OCI-LY3 (cell line): Measurements from ENCODE around the gene ATXN7L2.
A peak's percentile ranks its signal among the peaks of the same experiment; 100 is the strongest.

Experiments used
- H2AFZ ChIP-seq: fragments of 200-600, 300-600 bp; shearing (Covaris generic); 2 replicates; pipeline ENCODE4 v1.6.0; 2014; ENCODE audit warnings: antibody characterized with exemption, low read depth, low read length
- H3K27ac ChIP-seq: fragments of 200-600, 300-600 bp; sonication (generic); 2 replicates; pipeline ENCODE4 v1.5.1; 2014; ENCODE audit warnings: mild to moderate bottlenecking, low read length, moderate library complexity, mixed read lengths
- H3K27me3 ChIP-seq: fragments of 200-600, 300-600 bp; sonication (generic); 2 replicates; pipeline ENCODE4 v1.6.1; 2014; ENCODE audit warnings: low read depth, low read length, mixed read lengths
- H3K36me3 ChIP-seq: fragments of 200-600, 300-600 bp; sonication (generic); replicated peaks from 2 replicates; pipeline ENCODE3; 2014; ENCODE audit warnings: low read depth, low read length, mixed read lengths
- H3K4me1 ChIP-seq: fragments of 300-600, 200-600 bp; sonication (generic); 2 replicates; pipeline ENCODE4 v1.6.1; 2014; ENCODE audit warnings: low read length, mixed read lengths
- H3K4me2 ChIP-seq: fragments of 200-600, 300-600 bp; sonication (generic); 2 replicates; pipeline ENCODE4 v1.6.1; 2014; ENCODE audit warnings: low read length, mixed read lengths
- H3K4me3 ChIP-seq: fragments of 300-600, 200-600 bp; sonication (generic); 2 replicates; pipeline ENCODE4 v1.5.1; 2014; ENCODE audit warnings: antibody characterized with exemption, mild to moderate bottlenecking, low read length, moderate library complexity
- H3K79me2 ChIP-seq: fragments of 300-600, 200-600 bp; shearing (Covaris generic); 2 replicates; pipeline ENCODE4 v1.6.1; 2014; ENCODE audit warnings: mild to moderate bottlenecking, low read length, mixed read lengths
- H3K9ac ChIP-seq: fragments of 300-600, 200-600 bp; shearing (Covaris generic); 2 replicates; pipeline ENCODE4 v1.6.0; 2014; ENCODE audit warnings: mild to moderate bottlenecking, low read length, moderate library complexity
- H3K9me3 ChIP-seq: fragments of 200-600, 300-600 bp; shearing (Covaris generic); 2 replicates; pipeline ENCODE4 v1.6.1; 2014; ENCODE audit warnings: low read length, mixed read lengths; ENCODE audit not compliant: insufficient read depth
- H4K20me1 ChIP-seq: fragments of 200-600, 300-600 bp; sonication (generic); 2 replicates; pipeline ENCODE4 v1.6.1; 2016; ENCODE audit warnings: low read length, mixed read lengths; ENCODE audit not compliant: insufficient read depth
- EZH2phosphoT487 ChIP-seq: fragments of 200-600 bp; shearing (Covaris generic); IDR thresholded peaks from 2 replicates; pipeline ENCODE4 v1.6.1; 2018; ENCODE audit warnings: antibody characterized with exemption, mixed run types, low read depth
- TF ChIP-seq, protein P1 (sequence below): fragments of 200-600, 300-600 bp; sonication (generic); IDR thresholded peaks from 2 replicates; pipeline ENCODE4 v1.5.1; 2014; ENCODE audit warnings: antibody characterized with exemption, low read length, low read depth

ATXN7L2 gene

DNA sequence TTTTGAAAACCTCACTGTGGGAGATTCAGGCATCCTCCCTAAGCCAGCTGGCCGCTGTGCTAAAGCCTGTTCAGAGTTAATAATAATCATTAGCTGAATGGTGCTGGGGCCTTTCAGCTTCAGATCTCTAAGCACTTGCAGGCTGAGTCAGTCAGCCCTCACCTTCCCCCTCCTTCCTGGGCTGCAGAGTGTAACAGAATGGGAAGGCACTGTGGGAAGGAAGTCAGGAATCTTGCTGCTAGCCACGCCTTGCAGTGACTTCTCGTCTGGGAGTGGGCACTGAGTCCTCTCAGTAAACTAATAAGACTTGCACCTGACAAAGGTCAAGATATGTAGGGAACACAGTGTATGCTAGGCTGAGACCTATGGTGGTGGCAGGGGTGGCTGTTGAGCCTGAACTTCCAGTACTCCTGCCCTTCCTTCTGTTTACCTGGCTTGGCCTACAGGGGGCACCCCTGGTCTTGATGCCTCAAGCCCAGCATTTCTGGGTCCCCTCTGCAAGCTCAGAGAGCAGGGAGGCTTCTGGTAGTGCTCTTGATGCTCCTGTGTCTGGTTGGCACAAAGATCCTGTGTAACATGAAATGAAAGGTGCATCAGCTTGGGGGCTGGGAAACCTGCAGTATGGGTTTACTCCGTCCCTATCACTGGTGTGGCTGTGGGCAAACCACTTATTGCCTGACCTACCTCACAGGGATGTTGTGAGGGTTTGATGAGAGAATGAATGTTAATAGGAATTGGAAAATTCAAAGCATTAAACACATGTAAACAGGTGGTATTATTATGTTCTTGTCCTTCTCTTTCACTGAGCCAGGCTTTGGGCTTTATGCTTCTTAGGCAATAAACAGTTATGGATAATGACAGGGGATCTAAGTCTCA is 16.2 kb downstream of the ATXN7L2 start:
- Histone ChIP-seq H3K79me2 (peaks cover 7% of the 10 kb centered on the region; the same call in 1 of the 2 replicates), H3K4me1 (peaks cover 3% of the 10 kb centered on the region), H3K36me3 (peaks cover 8% of the 10 kb centered on the region), H3K4me3 (no peak overlapping the region), H3K27me3 (no peaks in the 10 kb centered on the region), H3K27ac (no peak overlapping the region), H3K9me3 (no peaks in the 10 kb centered on the region), H4K20me1 (no peaks in the 10 kb centered on the region), H2AFZ (no peak overlapping the region), H3K9ac (no peak overlapping the region), H3K4me2 (no peak overlapping the region)
- TF ChIP-seq EZH2phosphoT487 = no peak
- TF ChIP-seq, protein P1, sequence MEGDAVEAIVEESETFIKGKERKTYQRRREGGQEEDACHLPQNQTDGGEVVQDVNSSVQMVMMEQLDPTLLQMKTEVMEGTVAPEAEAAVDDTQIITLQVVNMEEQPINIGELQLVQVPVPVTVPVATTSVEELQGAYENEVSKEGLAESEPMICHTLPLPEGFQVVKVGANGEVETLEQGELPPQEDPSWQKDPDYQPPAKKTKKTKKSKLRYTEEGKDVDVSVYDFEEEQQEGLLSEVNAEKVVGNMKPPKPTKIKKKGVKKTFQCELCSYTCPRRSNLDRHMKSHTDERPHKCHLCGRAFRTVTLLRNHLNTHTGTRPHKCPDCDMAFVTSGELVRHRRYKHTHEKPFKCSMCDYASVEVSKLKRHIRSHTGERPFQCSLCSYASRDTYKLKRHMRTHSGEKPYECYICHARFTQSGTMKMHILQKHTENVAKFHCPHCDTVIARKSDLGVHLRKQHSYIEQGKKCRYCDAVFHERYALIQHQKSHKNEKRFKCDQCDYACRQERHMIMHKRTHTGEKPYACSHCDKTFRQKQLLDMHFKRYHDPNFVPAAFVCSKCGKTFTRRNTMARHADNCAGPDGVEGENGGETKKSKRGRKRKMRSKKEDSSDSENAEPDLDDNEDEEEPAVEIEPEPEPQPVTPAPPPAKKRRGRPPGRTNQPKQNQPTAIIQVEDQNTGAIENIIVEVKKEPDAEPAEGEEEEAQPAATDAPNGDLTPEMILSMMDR = peak; percentile 51

DNA sequence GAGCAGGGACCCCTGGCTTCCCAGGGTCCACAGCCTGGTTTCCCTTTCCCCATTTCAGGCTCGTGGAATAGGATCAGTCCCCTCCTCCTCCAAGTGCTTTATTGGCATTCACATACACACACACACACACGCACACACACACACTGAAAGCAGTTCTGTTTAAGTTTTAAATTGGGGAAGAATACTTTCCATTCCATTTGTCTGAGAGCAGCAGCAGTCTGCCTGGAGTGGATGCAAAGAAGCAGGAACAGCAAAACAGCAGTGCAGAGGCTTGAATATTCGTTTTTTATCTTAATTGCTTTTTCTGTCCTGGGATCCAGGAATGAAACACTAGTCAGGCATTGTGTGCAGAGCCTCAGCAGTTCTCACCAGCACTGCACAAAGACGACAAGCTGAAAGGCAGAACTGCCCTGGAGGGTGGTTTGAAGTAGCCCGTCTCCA is 17.3 kb downstream of the ATXN7L2 start:
- H3K4me2 ChIP-seq = no peak overlapping the region
- H3K4me3 ChIP-seq = no peak overlapping the region
- H4K20me1 ChIP-seq = no peaks in the 10 kb centered on the region
- H3K9ac ChIP-seq = no peak overlapping the region
- H3K27ac ChIP-seq = no peak overlapping the region
- H3K36me3 ChIP-seq = peaks cover 5% of the 10 kb centered on the region
- TF ChIP-seq, protein P1 = no peak
- no peak for TF ChIP-seq EZH2phosphoT487
- H2AFZ ChIP-seq = no peak overlapping the region
- H3K27me3 ChIP-seq = no peaks in the 10 kb centered on the region
- no peaks in the 10 kb centered on the region for H3K9me3 ChIP-seq
- H3K79me2 ChIP-seq = no peaks in the 10 kb centered on the region; the same call in 1 of the 2 replicates
- no peaks in the 10 kb centered on the region for H3K4me1 ChIP-seq

DNA sequence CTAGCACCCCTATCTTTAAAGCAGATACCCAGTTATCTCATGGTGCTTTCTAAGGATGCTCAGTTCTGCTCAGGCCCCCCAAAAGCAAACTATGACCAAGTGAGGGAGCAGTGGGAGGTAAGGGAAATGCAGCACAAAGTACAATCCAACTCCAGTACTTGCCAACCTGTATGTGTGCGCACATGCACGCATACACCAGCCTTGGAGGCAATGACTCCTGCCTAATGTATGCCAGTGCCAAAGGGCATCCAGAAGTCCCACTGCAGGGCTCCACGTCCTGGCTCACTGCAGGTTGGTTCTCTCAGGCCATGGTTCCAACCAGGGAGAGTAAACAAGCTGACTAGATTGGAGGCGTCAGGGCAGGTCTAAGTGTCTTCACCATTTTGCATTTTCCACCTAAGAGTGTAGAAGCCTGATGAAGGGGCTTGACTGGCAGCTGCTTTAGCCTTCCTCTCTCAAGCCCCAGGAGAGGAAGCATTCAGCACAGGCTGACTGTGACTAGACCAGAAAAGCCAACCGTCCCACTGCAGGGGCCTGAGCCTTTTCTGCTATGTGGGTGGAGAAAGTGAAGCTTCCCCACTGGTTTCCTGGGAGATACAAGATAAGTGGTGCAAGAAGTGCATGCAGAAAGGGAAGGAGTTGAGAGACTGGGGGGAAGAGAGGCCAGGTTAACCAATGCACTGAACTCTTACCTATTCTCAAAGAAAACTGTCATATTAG is 18.1 kb downstream of the ATXN7L2 start:
- Histone ChIP-seq H2AFZ (no peak overlapping the region), H3K4me2 (no peak overlapping the region), H3K79me2 (no peaks in the 10 kb centered on the region), H3K9me3 (no peaks in the 10 kb centered on the region), H3K9ac (no peak overlapping the region), H3K27me3 (no peaks in the 10 kb centered on the region), H4K20me1 (no peaks in the 10 kb centered on the region), H3K4me3 (no peak overlapping the region), H3K27ac (no peak overlapping the region), H3K36me3 (no peaks in the 10 kb centered on the region), H3K4me1 (no peaks in the 10 kb centered on the region)
- TF ChIP-seq, protein P1 = no peak
- TF ChIP-seq EZH2phosphoT487 = no peak

DNA sequence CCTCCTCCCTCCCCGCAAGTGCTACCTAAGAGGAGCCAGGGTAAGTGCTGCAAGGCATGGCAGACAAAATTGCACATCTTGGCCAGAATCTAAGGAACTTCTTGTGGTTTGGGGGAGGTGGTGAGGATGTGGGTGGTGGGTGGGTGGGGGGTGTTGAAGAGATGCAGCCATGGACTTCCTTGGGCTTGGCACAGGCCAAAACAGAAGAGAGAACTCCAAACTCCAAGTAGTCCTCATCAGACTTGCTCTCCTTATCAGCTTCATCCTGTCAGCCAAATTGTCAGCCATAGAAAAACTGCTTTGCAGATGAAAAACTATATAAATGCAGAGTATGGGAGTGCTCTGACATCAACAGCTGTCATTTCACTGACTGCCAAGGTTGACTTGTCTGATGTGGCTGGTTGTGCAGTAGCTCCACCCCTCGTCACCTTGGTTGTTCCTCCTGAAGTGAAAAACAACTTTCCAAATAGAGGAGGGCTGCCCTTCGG is 18.7 kb downstream of the ATXN7L2 start:
- TF ChIP-seq, protein P1 = no peak
- TF ChIP-seq EZH2phosphoT487 = no peak

More for the DNA sequence above, 18.7 kb downstream of the ATXN7L2 start:
- Histone ChIP-seq H3K9ac (no peak overlapping the region), H3K27me3 (no peaks in the 10 kb centered on the region), H3K4me3 (no peak overlapping the region), H4K20me1 (no peaks in the 10 kb centered on the region), H3K4me2 (no peak overlapping the region), H3K36me3 (no peaks in the 10 kb centered on the region), H3K9me3 (no peaks in the 10 kb centered on the region), H3K4me1 (no peaks in the 10 kb centered on the region), H3K79me2 (no peaks in the 10 kb centered on the region), H2AFZ (no peak overlapping the region), H3K27ac (no peak overlapping the region)
